8988T (cell line): ENCODE measurements around the gene SCRG1.

Source experiments
- DNase-seq: peaks from one replicate; pipeline ENCODE4 v3.0.0; 2011

Gene SCRG1

GRCh38 chr4:173357939-173358338, 41.0 kb downstream of the SCRG1 start:
- no peak for DNase-seq

GRCh38 chr4:173347467-173347866, 51.4 kb downstream of the SCRG1 start:
- DNase-seq = no peak

- no peak for DNase-seq
These were observed 52.8 kb downstream of the SCRG1 start for GRCh38 chr4:173346074-173346473.

- no peak for DNase-seq
These were observed 53.3 kb downstream of the SCRG1 start for GRCh38 chr4:173345648-173346047.

GRCh38 chr4:173343832-173344397, 55.0 kb downstream of the SCRG1 start:
- DNase-seq = no peak

GRCh38 chr4:173337463-173337862, 61.5 kb downstream of the SCRG1 start:
- DNase-seq = no peak

- peak; percentile 75 for DNase-seq
These were observed 63.8 kb downstream of the SCRG1 start for GRCh38 chr4:173334891-173335752.
